ENCODE measurements around the gene DENND10.

The DENND10 gene

DNA sequence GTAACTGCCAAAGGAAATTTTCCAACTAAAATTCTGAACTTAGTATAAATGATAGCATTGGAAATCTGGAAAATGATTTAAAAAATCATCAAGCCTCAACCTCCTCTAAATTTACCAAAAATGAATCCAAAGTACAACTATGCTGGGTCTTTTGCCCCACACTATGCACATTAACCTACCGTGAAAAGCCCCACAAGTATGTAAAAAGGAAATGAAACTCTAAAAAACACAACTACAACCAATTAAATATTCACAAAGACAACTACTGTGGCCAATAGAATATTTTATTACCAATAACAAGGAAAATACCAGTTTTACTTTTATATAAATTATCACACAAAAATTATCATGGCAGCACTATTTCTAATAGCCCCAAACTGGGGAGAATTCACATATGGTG is 42.6 kb upstream of the DENND10 start:
- TF ChIP-seq, protein P1, sequence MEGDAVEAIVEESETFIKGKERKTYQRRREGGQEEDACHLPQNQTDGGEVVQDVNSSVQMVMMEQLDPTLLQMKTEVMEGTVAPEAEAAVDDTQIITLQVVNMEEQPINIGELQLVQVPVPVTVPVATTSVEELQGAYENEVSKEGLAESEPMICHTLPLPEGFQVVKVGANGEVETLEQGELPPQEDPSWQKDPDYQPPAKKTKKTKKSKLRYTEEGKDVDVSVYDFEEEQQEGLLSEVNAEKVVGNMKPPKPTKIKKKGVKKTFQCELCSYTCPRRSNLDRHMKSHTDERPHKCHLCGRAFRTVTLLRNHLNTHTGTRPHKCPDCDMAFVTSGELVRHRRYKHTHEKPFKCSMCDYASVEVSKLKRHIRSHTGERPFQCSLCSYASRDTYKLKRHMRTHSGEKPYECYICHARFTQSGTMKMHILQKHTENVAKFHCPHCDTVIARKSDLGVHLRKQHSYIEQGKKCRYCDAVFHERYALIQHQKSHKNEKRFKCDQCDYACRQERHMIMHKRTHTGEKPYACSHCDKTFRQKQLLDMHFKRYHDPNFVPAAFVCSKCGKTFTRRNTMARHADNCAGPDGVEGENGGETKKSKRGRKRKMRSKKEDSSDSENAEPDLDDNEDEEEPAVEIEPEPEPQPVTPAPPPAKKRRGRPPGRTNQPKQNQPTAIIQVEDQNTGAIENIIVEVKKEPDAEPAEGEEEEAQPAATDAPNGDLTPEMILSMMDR (IDR thresholded peaks at IDR 0.05; ENCODE audit: poor library complexity, severe bottlenecking): no peak
- Histone ChIP-seq H3K9me3 (ENCODE audit: severe bottlenecking) (no peaks in the 10 kb centered on the region), H3K36me3 (ENCODE audit: low read depth) (peaks cover 99% of the 10 kb centered on the region), H3K27ac (ENCODE audit: poor library complexity, severe bottlenecking) (no peak overlapping the region), H3K4me1 (ENCODE audit: insufficient read depth, poor library complexity, severe bottlenecking) (no peaks in the 10 kb centered on the region), H3K27me3 (ENCODE audit: insufficient read depth, poor library complexity, severe bottlenecking) (no peaks in the 10 kb centered on the region), H3K4me3 (ENCODE audit: severe bottlenecking) (no peak overlapping the region)
- DNase-seq (ENCODE audit: low spot score) (no peak), ATAC-seq (ENCODE audit: low read depth) (no peak)

DNA sequence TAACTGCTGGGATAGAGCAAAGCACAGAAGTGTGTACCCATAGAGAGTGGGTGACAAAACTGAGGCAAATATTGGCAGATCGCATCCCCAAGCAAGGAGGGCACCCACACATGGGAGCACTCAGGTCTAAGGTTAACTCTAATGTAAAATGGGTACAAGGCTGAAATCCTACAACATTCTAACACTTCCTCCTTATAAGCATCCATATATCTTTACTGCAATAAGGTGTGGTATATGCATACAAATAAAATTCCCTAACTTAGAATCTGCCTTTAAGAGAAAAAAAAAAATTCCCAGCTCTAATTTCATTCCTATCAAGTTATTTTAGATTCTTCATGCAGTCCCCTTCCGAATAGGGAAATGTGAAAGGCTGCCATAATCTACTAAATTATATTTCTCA is 42.0 kb upstream of the DENND10 start:
- Histone ChIP-seq H3K27me3 (ENCODE audit: insufficient read depth, poor library complexity, severe bottlenecking) (no peaks in the 10 kb centered on the region), H3K27ac (ENCODE audit: poor library complexity, severe bottlenecking) (no peak overlapping the region), H3K36me3 (ENCODE audit: low read depth) (peaks cover 99% of the 10 kb centered on the region), H3K9me3 (ENCODE audit: severe bottlenecking) (no peaks in the 10 kb centered on the region), H3K4me1 (ENCODE audit: insufficient read depth, poor library complexity, severe bottlenecking) (no peaks in the 10 kb centered on the region), H3K4me3 (ENCODE audit: severe bottlenecking) (no peak overlapping the region)
- TF ChIP-seq, protein P1 (IDR thresholded peaks at IDR 0.05; ENCODE audit: poor library complexity, severe bottlenecking): no peak
- DNase-seq (ENCODE audit: low spot score) (no peak), ATAC-seq (ENCODE audit: low read depth) (no peak)

GRCh38 chr10:119070395-119071165 is 33.3 kb upstream of the DENND10 start:
- H3K36me3 ChIP-seq (ENCODE audit: low read depth): peaks cover 94% of the 10 kb centered on the region
- H3K4me1 ChIP-seq (ENCODE audit: insufficient read depth, poor library complexity, severe bottlenecking): no peaks in the 10 kb centered on the region
- TF ChIP-seq, protein P1 (IDR thresholded peaks at IDR 0.05; ENCODE audit: poor library complexity, severe bottlenecking): no peak
- no peak overlapping the region for H3K4me3 ChIP-seq (ENCODE audit: severe bottlenecking)
- H3K27me3 ChIP-seq (ENCODE audit: insufficient read depth, poor library complexity, severe bottlenecking): no peaks in the 10 kb centered on the region
- no peak for DNase-seq (ENCODE audit: low spot score)
- no peak overlapping the region for H3K27ac ChIP-seq (ENCODE audit: poor library complexity, severe bottlenecking)
- no peak for ATAC-seq (ENCODE audit: low read depth)
- H3K9me3 ChIP-seq (ENCODE audit: severe bottlenecking): no peaks in the 10 kb centered on the region

DNA sequence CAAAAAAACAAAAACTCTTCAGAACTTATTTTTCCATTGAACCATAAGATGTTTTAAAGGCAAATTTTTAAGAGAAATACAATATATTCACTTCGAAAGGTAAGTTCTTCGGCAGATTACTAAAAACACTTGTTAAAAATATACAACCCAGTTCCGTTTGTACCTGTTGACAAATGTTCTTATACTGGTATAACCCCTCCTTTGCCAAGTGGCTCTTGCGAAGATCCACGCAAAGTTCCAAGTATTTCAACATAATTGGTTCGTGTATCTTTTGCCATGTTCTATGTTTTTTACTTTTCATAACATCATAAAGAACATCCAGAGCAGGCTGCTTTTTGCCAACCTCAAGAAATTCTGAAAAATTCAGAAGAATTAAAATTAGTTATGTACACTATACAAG is 30.3 kb upstream of the DENND10 start:
- DNase-seq (ENCODE audit: low spot score) (no peak), ATAC-seq (ENCODE audit: low read depth) (no peak)
- no peak overlapping the region for H3K4me3 ChIP-seq (ENCODE audit: severe bottlenecking)
- H3K9me3 ChIP-seq (ENCODE audit: severe bottlenecking): no peaks in the 10 kb centered on the region
- no peaks in the 10 kb centered on the region for H3K27me3 ChIP-seq (ENCODE audit: insufficient read depth, poor library complexity, severe bottlenecking)
- TF ChIP-seq, protein P1 (IDR thresholded peaks at IDR 0.05; ENCODE audit: poor library complexity, severe bottlenecking): no peak
- peaks cover 18% of the 10 kb centered on the region for H3K4me1 ChIP-seq (ENCODE audit: insufficient read depth, poor library complexity, severe bottlenecking)
- H3K27ac ChIP-seq (ENCODE audit: poor library complexity, severe bottlenecking): no peak overlapping the region
- peaks cover 86% of the 10 kb centered on the region for H3K36me3 ChIP-seq (ENCODE audit: low read depth)

All from RWPE2 (cell line).